Cerebellar cortex (tissue), 1 donor: Measurements from ENCODE around the gene GJA3.

ENCODE experiments used
- DNase-seq: peaks from one replicate; pipeline ENCODE4 v3.0.0-alpha.2; 2015; ENCODE audit warnings: low spot score

The GJA3 gene

GRCh38 chr13:20151016-20151415, 9.8 kb downstream of the GJA3 start:
- no peak for DNase-seq

DNA sequence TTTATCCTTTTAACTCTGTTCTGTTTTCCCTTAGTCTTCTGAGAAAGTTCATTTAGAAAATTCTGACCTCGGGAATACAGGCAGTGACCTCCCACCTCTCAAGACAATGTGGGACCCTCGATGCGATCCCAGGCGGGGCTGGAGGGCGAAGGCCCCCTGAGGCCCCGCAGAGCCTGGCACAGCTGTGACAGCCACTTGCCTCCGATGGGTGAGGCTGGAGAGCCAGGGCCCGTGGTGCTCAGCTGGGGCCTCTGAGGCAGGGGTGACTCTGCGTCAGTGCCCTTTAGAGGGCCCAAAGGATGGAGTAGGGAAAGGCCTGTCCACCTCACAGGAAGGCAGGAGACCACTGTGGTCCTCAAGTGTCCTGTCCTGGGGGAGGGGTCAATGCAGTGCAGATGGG, 10.3 kb downstream of the GJA3 start:
- no peak for DNase-seq

- DNase-seq = no peak
Measured at GRCh38 chr13:20149762-20150161, 11.1 kb downstream of the GJA3 start.

GRCh38 chr13:20148501-20149183, 12.2 kb downstream of the GJA3 start:
- DNase-seq = no peak

DNA sequence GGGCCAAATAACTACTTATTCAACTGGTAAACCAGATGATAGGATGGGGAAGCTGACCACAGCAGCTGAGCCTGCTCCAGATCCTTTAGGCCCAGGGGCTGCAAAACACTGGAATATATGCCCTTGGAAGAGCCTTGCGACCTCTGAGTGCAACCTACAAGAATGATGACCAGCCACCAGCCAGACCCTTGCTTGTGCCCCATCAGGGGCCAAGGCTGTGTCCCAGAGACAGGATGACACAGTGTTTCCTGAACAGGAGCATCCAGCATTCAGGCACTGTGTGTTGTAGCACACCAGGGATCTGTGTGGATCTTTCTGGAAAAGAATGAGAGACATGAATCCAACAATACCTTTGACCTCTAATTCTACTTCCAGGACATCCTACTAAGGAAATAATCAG, 14.5 kb downstream of the GJA3 start:
- DNase-seq = no peak

- DNase-seq = no peak
Measured at GRCh38 chr13:20145521-20145920, 15.3 kb downstream of the GJA3 start.

- no peak for DNase-seq
Measured at GRCh38 chr13:20144141-20144850, 16.6 kb downstream of the GJA3 start.

- DNase-seq = no peak
Measured at GRCh38 chr13:20142927-20143480, 17.8 kb downstream of the GJA3 start.

DNA sequence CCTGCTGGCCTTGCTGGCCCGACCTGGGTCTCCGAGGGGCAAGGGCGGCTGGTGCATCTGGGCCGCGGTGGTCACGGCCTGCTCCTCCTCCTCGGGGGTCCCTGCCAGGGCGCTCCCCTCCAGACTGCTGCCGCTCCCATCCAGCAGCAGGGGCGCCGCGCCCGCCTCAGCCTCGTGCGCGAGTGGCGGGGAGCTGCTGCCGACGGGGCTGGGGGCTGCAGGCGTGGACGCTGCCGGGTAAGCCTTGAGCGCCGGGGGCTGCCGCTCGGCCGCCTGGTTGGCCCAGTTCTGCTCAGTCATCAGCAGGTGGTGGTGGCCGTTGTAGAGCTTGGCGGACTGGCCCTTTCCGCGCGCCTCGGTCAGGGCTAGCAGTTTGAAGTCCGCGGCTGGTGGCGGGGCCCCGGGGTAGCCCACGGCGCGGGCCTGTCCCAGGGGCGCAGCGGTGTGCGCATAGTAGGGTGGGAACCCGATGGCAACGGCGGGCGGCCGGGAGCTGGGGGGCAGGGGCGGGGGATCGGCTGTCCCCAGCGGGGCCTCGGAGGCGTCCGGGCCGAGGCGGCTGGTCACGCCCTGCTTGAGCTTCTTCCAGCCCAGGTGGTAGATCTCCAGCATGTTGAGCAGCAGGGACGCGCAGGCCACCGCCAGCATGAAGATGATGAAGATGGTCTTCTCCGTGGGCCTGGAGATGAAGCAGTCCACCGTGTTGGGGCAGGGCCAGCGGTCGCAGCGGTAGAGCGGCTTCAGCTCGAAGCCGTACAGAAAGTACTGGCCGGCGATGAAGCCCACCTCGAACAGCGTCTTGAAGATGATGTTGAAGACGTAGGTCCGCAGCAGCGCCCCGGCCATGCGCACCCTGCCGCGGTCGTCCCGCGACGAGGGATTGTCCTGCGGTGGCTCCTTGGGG, 18.6 kb downstream of the GJA3 start:
- DNase-seq = no peak

- DNase-seq = no peak
Measured at GRCh38 chr13:20141238-20142022, 19.4 kb downstream of the GJA3 start.

DNA sequence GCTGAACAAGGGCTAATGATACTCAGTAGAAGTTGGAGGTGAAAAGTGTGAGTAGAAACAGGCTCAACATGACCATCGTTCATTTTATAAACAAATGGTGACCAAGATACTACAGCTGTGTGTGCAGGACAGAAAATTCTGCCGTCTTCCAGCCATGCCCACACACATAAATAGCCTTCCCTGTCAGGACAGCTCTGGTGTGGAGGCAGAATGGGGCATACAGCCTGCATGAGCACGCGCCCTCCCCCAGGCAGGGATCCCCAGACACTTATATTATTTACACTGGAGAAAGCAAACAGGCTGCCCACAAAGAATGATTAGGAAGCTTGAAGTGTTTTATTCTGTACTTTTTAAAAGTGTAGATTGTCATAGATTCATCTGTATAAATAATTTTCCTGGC, 20.4 kb downstream of the GJA3 start:
- DNase-seq = no peak

- no peak for DNase-seq
Measured at GRCh38 chr13:20137875-20138274, 23.0 kb downstream of the GJA3 start.

- no peak for DNase-seq
Measured at GRCh38 chr13:20136781-20137703, 23.8 kb downstream of the GJA3 start.

GRCh38 chr13:20134732-20135131, 26.1 kb downstream of the GJA3 start:
- DNase-seq = no peak

GRCh38 chr13:20132052-20132634, 28.7 kb downstream of the GJA3 start:
- DNase-seq = no peak

GRCh38 chr13:20131057-20131832, 29.6 kb downstream of the GJA3 start:
- DNase-seq = no peak

- no peak for DNase-seq
Measured at GRCh38 chr13:20130652-20131051, 30.2 kb downstream of the GJA3 start.

- no peak for DNase-seq
Measured at GRCh38 chr13:20130012-20130411, 30.8 kb downstream of the GJA3 start.

GRCh38 chr13:20129076-20129475, 31.8 kb downstream of the GJA3 start:
- no peak for DNase-seq
